ENCODE measurements around the gene NAP1L1. TPM values are rescaled to one million over a fixed set of nuclear protein-coding genes. Genes with fewer than 3 reads are reported as not detected.

The NAP1L1 gene
- total and polyA plus RNA-seq, 11 donors: 175 to 359 (median 247) TPM

DNA sequence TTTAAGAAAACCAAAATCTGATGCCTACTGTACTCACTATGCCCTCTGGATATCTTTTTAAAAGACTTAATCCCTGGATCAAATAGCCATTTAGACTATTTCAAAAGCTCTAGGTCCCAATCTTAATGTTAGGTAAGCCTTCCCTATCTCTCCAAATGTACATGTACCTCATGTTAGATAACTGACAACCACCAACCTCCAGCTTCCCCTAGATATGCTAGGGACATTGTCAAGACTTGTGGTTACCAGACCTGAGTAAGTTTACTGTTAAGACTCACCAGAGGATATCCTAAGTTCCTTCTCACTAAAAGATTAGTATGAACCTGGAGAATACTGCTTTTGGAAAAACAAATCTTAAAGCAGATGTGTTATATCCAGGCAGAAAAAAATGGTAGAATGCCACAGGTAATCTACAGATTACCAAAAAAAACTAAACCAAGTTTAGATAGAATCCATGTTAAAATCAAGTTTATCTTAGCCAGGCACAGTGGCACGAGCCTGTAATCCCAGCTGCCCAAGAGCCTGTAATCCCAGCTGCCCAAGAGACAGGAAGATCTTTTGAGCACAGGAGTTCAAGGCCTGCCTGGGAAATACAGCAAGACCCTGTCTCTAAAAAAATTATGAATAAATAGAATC, 9.7 kb downstream of the NAP1L1 start:
- Histone ChIP-seq H3K4me1 (peaks cover 0 to 50% (median 20%) of the 10 kb centered on the region in 12 donors), H3K36me3 (peaks cover 0 to 28% (median 3%) of the 10 kb centered on the region in 9 donors), H3K9me3 (peaks cover 0 to 17% (median 5%) of the 10 kb centered on the region in 12 donors), H3K4me3 (no peak overlapping the region), H3K27ac (no peak overlapping the region), H3K27me3 (no peaks in the 10 kb centered on the region)
- intact Hi-C loops (cut with DNase I): loop anchor here in 1 of 10 donors (10.0 kb wide), 1 partner anchor 380 kb away; no protein-coding TSS in a partner anchor
- TF ChIP-seq, protein P1, sequence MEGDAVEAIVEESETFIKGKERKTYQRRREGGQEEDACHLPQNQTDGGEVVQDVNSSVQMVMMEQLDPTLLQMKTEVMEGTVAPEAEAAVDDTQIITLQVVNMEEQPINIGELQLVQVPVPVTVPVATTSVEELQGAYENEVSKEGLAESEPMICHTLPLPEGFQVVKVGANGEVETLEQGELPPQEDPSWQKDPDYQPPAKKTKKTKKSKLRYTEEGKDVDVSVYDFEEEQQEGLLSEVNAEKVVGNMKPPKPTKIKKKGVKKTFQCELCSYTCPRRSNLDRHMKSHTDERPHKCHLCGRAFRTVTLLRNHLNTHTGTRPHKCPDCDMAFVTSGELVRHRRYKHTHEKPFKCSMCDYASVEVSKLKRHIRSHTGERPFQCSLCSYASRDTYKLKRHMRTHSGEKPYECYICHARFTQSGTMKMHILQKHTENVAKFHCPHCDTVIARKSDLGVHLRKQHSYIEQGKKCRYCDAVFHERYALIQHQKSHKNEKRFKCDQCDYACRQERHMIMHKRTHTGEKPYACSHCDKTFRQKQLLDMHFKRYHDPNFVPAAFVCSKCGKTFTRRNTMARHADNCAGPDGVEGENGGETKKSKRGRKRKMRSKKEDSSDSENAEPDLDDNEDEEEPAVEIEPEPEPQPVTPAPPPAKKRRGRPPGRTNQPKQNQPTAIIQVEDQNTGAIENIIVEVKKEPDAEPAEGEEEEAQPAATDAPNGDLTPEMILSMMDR (IDR thresholded peaks at IDR 0.05): no peak
- no peak for TF ChIP-seq POLR2A (IDR thresholded peaks at IDR 0.05)
- WGBS, 4 donors: 47 to 71% (median 57%) methylated on average over 1 of the region's 1 CpG
- ATAC-seq: peak in 1 of 4 donors; percentile 24
- DNase-seq: no peak

DNA sequence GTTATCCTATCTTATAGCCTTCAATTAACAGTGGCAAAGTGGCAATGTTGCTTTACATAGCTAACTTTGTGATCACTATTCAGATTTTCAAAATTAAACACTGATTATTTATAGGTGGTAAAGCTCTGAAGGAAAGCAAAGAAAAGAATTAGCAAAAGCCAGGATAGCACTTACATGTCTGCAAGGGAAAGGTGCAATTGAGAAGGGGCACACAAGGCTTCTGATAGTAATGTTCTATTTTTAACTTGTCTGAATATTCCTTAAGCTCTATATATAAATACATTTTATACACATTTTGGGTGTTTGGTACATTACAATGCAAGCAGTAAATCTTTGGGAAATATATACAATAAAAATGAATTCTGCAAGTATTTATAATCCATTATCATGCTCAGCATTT, 10.9 kb downstream of the NAP1L1 start:
- intact Hi-C loops (cut with DNase I): loop anchor here in 1 of 10 donors (10.0 kb wide), 1 partner anchor 381 kb away; no protein-coding TSS in a partner anchor
- Histone ChIP-seq H3K4me1 (peaks cover 0 to 58% (median 20%) of the 10 kb centered on the region in 12 donors), H3K9me3 (peaks cover 0 to 6% (median under 1%) of the 10 kb centered on the region in 12 donors), H3K27ac (peak overlapping the region in 1 of 12 donors; percentile 48), H3K27me3 (no peaks in the 10 kb centered on the region), H3K4me3 (no peak overlapping the region), H3K36me3 (peaks cover 0 to 28% (median 3%) of the 10 kb centered on the region in 9 donors)
- ATAC-seq (peak in 1 of 4 donors; percentile 33), DNase-seq (no peak)
- TF ChIP-seq POLR2A (IDR thresholded peaks at IDR 0.05): no peak
- TF ChIP-seq, protein P1 (IDR thresholded peaks at IDR 0.05): no peak

- peaks cover 0 to 36% (median 10%) of the 10 kb centered on the region in 9 donors for H3K36me3 ChIP-seq
- 70 to 78% (median 74%) methylated on average over 3 of the region's 3 CpGs for WGBS, 4 donors
- intact Hi-C loops (cut with DNase I): loop anchor here in 1 of 10 donors (10.0 kb wide), 1 partner anchor 382 kb away; no protein-coding TSS in a partner anchor
- TF ChIP-seq, protein P1 (IDR thresholded peaks at IDR 0.05): no peak
- no peak for TF ChIP-seq POLR2A (IDR thresholded peaks at IDR 0.05)
- ATAC-seq: no peak
- DNase-seq: no peak
- H3K4me1 ChIP-seq: peaks cover 0 to 58% (median 22%) of the 10 kb centered on the region in 12 donors
- no peaks in the 10 kb centered on the region for H3K9me3 ChIP-seq
- no peak overlapping the region for H3K4me3 ChIP-seq
- no peak overlapping the region for H3K27ac ChIP-seq
- H3K27me3 ChIP-seq: no peaks in the 10 kb centered on the region
Measured at GRCh38 chr12:76072568-76072967, 11.9 kb downstream of the NAP1L1 start.

DNA sequence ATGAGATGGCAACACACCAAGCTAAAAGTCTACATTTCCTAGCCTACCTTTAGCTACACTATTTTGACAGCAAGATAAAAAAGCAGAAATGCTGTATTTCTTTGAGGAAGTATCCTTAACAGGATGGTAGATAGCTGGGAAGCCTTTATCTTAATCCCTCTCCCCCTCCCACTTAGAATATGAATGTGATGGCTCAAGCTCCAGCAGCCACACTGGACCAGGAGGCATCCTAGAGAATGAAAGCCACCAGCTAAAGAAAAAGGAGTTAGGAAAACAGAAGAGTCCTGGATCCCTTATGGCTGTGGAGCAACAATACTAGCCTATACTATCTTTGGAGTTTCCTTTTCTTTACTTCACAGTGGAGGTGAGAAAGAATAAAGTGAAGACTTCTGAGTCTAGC, 15.1 kb downstream of the NAP1L1 start:
- H3K27me3 ChIP-seq: no peaks in the 10 kb centered on the region
- no peak for TF ChIP-seq POLR2A (IDR thresholded peaks at IDR 0.05)
- TF ChIP-seq, protein P1 (IDR thresholded peaks at IDR 0.05): no peak
- H3K4me1 ChIP-seq: peaks cover 0 to 42% (median 16%) of the 10 kb centered on the region in 12 donors
- H3K9me3 ChIP-seq: peaks cover 0 to 24% (median 10%) of the 10 kb centered on the region in 12 donors
- H3K36me3 ChIP-seq: peaks cover 0 to 66% (median 30%) of the 10 kb centered on the region in 9 donors
- H3K4me3 ChIP-seq: no peak overlapping the region
- ATAC-seq (no peak), DNase-seq (no peak)
- no peak overlapping the region for H3K27ac ChIP-seq
- intact Hi-C loops (cut with DNase I): loop anchor here in 2 of 10 donors (10.0 kb wide), 2 partner anchors 375 to 515 kb away; no protein-coding TSS in a partner anchor

Data from heart left ventricle (tissue), 16 donors.